ENCODE data around the gene GALNT6.

- TF ChIP-seq CTCF (conservative IDR thresholded peaks at IDR 0.05) (no peak), ZFX (IDR thresholded peaks at IDR 0.05) (no peak)
These were observed 83.3 kb downstream of the GALNT6 start for GRCh38 chr12:51307655-51308593.

All from C4-2B (cell line).